Anterior cingulate cortex (tissue), 58 donors: Measurements from ENCODE around the gene CYP4F12.
A peak's percentile ranks its signal among the peaks of the same experiment; 100 is the strongest.

Experiments
- DNase-seq, 58 donors: peaks; one replicate each; lab custom pipeline; 2025; lab: John Stamatoyannopoulos, UW

CYP4F12 gene

GRCh38 chr19:15696654-15697194 lies 23.8 kb downstream of the CYP4F12 start:
- DNase-seq, result no peak

- DNase-seq, result no peak
Observed at GRCh38 chr19:15701757-15702533, 29.1 kb downstream of the CYP4F12 start.

- peak in 7 of 58 donors; percentile 0 to 28 (median 2) for DNase-seq
Observed at GRCh38 chr19:15702534-15702930, 29.6 kb downstream of the CYP4F12 start.

GRCh38 chr19:15714638-15715037 lies 41.8 kb downstream of the CYP4F12 start:
- no peak for DNase-seq

- no peak for DNase-seq
Observed at GRCh38 chr19:15715642-15716041, 42.8 kb downstream of the CYP4F12 start.

- no peak for DNase-seq
Observed at GRCh38 chr19:15717809-15718208, 44.9 kb downstream of the CYP4F12 start.

GRCh38 chr19:15721268-15721667 lies 48.4 kb downstream of the CYP4F12 start:
- DNase-seq, result no peak

- no peak for DNase-seq
Observed at GRCh38 chr19:15722956-15723355, 50.1 kb downstream of the CYP4F12 start.

- DNase-seq, result no peak
Observed at GRCh38 chr19:15727724-15728123, 54.8 kb downstream of the CYP4F12 start, which contains the start of gene OR10H2. OR10H2 (plus strand) TSS chr19:15728024; CDS start chr19:15728044, 20 bp downstream.

- no peak for DNase-seq
Observed at GRCh38 chr19:15730538-15730937, 57.7 kb downstream of the CYP4F12 start.

GRCh38 chr19:15732388-15732787 lies 59.5 kb downstream of the CYP4F12 start:
- no peak for DNase-seq

- no peak for DNase-seq
Observed at GRCh38 chr19:15733895-15734294, 61.0 kb downstream of the CYP4F12 start.

- no peak for DNase-seq
Observed at GRCh38 chr19:15737722-15738121, 64.8 kb downstream of the CYP4F12 start, which contains the start of gene OR10H3. OR10H3 (plus strand) TSS chr19:15737985; CDS start chr19:15741393, 3,408 bp downstream.

- no peak for DNase-seq
Observed at GRCh38 chr19:15740785-15741184, 67.9 kb downstream of the CYP4F12 start.
